ENCODE data around the gene NPHP4. TPM values are rescaled to one million over a fixed set of nuclear protein-coding genes. Genes with fewer than 3 reads are reported as not detected.

NPHP4 gene
- 8.2 TPM for total RNA-seq

- DNase-seq (ENCODE audit: low spot score in 2 of 2), result peak; percentile 99 to 100
- Histone ChIP-seq H3K9me3 (no peaks in the 10 kb centered on the region), H3K4me1 (peaks cover 0 to 15% of the 10 kb centered on the region in 2 donors), H3K27me3 (no peaks in the 10 kb centered on the region), H3K4me3 (peak within 1 kb of the TSS; percentile 79 to 94), H3K36me3 (no peaks in the 10 kb centered on the region), H3K27ac (peak within 1 kb of the TSS; percentile 85 to 89)
- intact Hi-C loops (cut with DNase I), result loop anchor here (1.0 to 5.0 kb wide), 4 partner anchors 185 to 401 kb away; partner anchors contain the start of genes ACOT7 and RPL22
- peak in 1 of 3 experiments; percentile 5 for TF ChIP-seq CTCF (IDR thresholded peaks at IDR 0.05)
These were observed at the start of gene NPHP4 for GRCh38 chr1:5992026-5992813. TSS of gene NPHP4 (minus strand) at chr1:5992425. CDS start at chr1:5986289, 6,136 bp downstream.

- Histone ChIP-seq H3K4me1 (no peaks in the 10 kb centered on the region), H3K27ac (no peak overlapping the region), H3K9me3 (no peaks in the 10 kb centered on the region), H3K4me3 (no peak overlapping the region), H3K36me3 (no peaks in the 10 kb centered on the region), H3K27me3 (no peaks in the 10 kb centered on the region)
- peak in 1 of 3 experiments; percentile 22 for TF ChIP-seq CTCF (IDR thresholded peaks at IDR 0.05)
- intact Hi-C loops (cut with DNase I), result no loop called here
- DNase-seq (ENCODE audit: low spot score in 2 of 2), result no peak
These were observed 49.3 kb upstream of the NPHP4 start for GRCh38 chr1:6041432-6042062.

GRCh38 chr1:6040861-6041415 is 48.7 kb upstream of the NPHP4 start:
- intact Hi-C loops (cut with DNase I), result no loop called here
- Histone ChIP-seq H3K36me3 (no peaks in the 10 kb centered on the region), H3K4me3 (no peak overlapping the region), H3K27ac (no peak overlapping the region), H3K9me3 (no peaks in the 10 kb centered on the region), H3K4me1 (no peaks in the 10 kb centered on the region), H3K27me3 (no peaks in the 10 kb centered on the region)
- no peak for DNase-seq (ENCODE audit: low spot score in 2 of 2)
- no peak for TF ChIP-seq CTCF (IDR thresholded peaks at IDR 0.05)

GRCh38 chr1:6040444-6040843 is 48.2 kb upstream of the NPHP4 start:
- Histone ChIP-seq H3K27me3 (no peaks in the 10 kb centered on the region), H3K4me1 (no peaks in the 10 kb centered on the region), H3K36me3 (no peaks in the 10 kb centered on the region), H3K4me3 (no peak overlapping the region), H3K27ac (no peak overlapping the region), H3K9me3 (no peaks in the 10 kb centered on the region)
- no peak for TF ChIP-seq CTCF (IDR thresholded peaks at IDR 0.05)
- DNase-seq (ENCODE audit: low spot score in 2 of 2), result no peak
- intact Hi-C loops (cut with DNase I), result no loop called here

- Histone ChIP-seq H3K4me3 (no peak overlapping the region), H3K9me3 (no peaks in the 10 kb centered on the region), H3K27ac (no peak overlapping the region), H3K36me3 (no peaks in the 10 kb centered on the region), H3K27me3 (no peaks in the 10 kb centered on the region), H3K4me1 (no peaks in the 10 kb centered on the region)
- DNase-seq (ENCODE audit: low spot score in 2 of 2), result no peak
- intact Hi-C loops (cut with DNase I), result no loop called here
- TF ChIP-seq CTCF (IDR thresholded peaks at IDR 0.05), result no peak
These were observed 46.8 kb upstream of the NPHP4 start for GRCh38 chr1:6039031-6039430.
